Erythroblast (primary cell): ENCODE measurements around the gene PTPRM.

Experiments
- GATA1 ChIP-seq: IDR thresholded peaks from 2 replicates; pipeline ENCODE4 v1.6.1; 2011; ENCODE audit warnings: low read depth, mild to moderate bottlenecking, control low read depth, low read length, moderate library complexity
- POLR2A ChIP-seq: IDR thresholded peaks from 2 replicates; pipeline ENCODE4 v1.6.1; 2011; ENCODE audit warnings: mild to moderate bottlenecking, low read length

- no peak for TF ChIP-seq POLR2A
- no peak for TF ChIP-seq GATA1
Observed at GRCh38 chr18:8293184-8293583, 726.1 kb downstream of the PTPRM start.
